GM18858 (cell line): Measurements from ENCODE around the gene WDR75.

ENCODE experiments used
- ATAC-seq: cut with Tn5 transposase; IDR thresholded peaks from one replicate; pipeline ENCODE4 v1.9.1; 2021; ENCODE audit not compliant: unreplicated experiment

The WDR75 gene

GRCh38 chr2:189498205-189498604 is 56.9 kb downstream of the WDR75 start:
- no peak for ATAC-seq

GRCh38 chr2:189499137-189499536 is 57.9 kb downstream of the WDR75 start:
- ATAC-seq: no peak

- no peak for ATAC-seq
Observed at GRCh38 chr2:189500456-189501160, 59.3 kb downstream of the WDR75 start.

GRCh38 chr2:189501487-189501886 is 60.2 kb downstream of the WDR75 start:
- no peak for ATAC-seq

GRCh38 chr2:189502714-189503113 is 61.4 kb downstream of the WDR75 start:
- no peak for ATAC-seq

GRCh38 chr2:189504238-189504637 is 63.0 kb downstream of the WDR75 start:
- no peak for ATAC-seq

- no peak for ATAC-seq
Observed at GRCh38 chr2:189505492-189505891, 64.2 kb downstream of the WDR75 start.

GRCh38 chr2:189506514-189506976 is 65.3 kb downstream of the WDR75 start:
- ATAC-seq: no peak

GRCh38 chr2:189511210-189511959 is 70.1 kb downstream of the WDR75 start:
- no peak for ATAC-seq

GRCh38 chr2:189511960-189512319 is 70.7 kb downstream of the WDR75 start:
- ATAC-seq: no peak

- no peak for ATAC-seq
Observed at GRCh38 chr2:189512879-189513278, 71.6 kb downstream of the WDR75 start.

GRCh38 chr2:189514104-189514503 is 72.8 kb downstream of the WDR75 start:
- no peak for ATAC-seq

- no peak for ATAC-seq
Observed at GRCh38 chr2:189515264-189515663, 74.0 kb downstream of the WDR75 start.

GRCh38 chr2:189516546-189516945 is 75.3 kb downstream of the WDR75 start:
- no peak for ATAC-seq

- ATAC-seq: no peak
Observed at GRCh38 chr2:189517847-189518535, 76.7 kb downstream of the WDR75 start.

GRCh38 chr2:189519631-189520387 is 78.5 kb downstream of the WDR75 start:
- no peak for ATAC-seq

- ATAC-seq: no peak
Observed at GRCh38 chr2:189521699-189522434, 80.6 kb downstream of the WDR75 start.

- ATAC-seq: no peak
Observed at GRCh38 chr2:189522435-189523151, 81.3 kb downstream of the WDR75 start.

- ATAC-seq: no peak
Observed at GRCh38 chr2:189524746-189525145, 83.5 kb downstream of the WDR75 start.
